Endothelial cell of umbilical vein (primary cell): ENCODE measurements around the gene HMCN1. TPM values are rescaled to one million over a fixed set of nuclear protein-coding genes. Genes with fewer than 3 reads are reported as not detected.

Experiments
- BruUV-seq: library from RNA; stranded (reverse); fragments of 400-500 nt; replicated peaks from 2 replicates; lab custom pipeline; 2021; lab: Mats Ljungman, UMichigan
- CTCF ChIA-PET: fragments of 300-600, 350-600 bp; sonication (Branson Sonifier 250); formaldehyde crosslinking; loops from one replicate; lab custom pipeline; 2021; ENCODE audit warnings: antibody characterized with exemption, inconsistent platforms; lab: Charles Lee
- POLR2A ChIA-PET: fragments of 300-600, 350-600 bp; sonication (Branson Sonifier 250); formaldehyde crosslinking; loops from one replicate; lab custom pipeline; 2021; ENCODE audit warnings: antibody characterized with exemption, inconsistent platforms; lab: Charles Lee
- DNase-seq: peaks from one replicate; pipeline ENCODE4 v3.0.0-alpha.2; 2011; ENCODE audit warnings: low read depth, low spot score
- FAIRE-seq: peaks from 2 replicates; lab custom pipeline; 2011; peaks lifted over from hg19 to GRCh38; lab: Jason Lieb, UNC
- H2AFZ ChIP-seq: 2 replicates; pipeline ENCODE4 v1.6.0; 2012; ENCODE audit warnings: low read depth, low read length, control low read depth, inconsistent platforms
- H3K27ac ChIP-seq: 2 replicates; pipeline ENCODE4 v1.5.1; 2011; ENCODE audit warnings: low read depth, mild to moderate bottlenecking, control low read depth, low read length, moderate library complexity; ENCODE audit not compliant: insufficient read depth
- H3K27me3 ChIP-seq, 2 experiments: 2 replicates each; pipeline versions ENCODE4 v1.6.0 to v1.6.1; 2011; ENCODE audit warnings: low read length in 2 of 2, mixed read lengths in 1 of 2; ENCODE audit not compliant: control insufficient read depth in 2 of 2, insufficient read depth in 2 of 2
- H3K36me3 ChIP-seq, 2 experiments: 2 replicates in 1 of 2; 3 replicates in 1 of 2; pipeline ENCODE4 v1.5.1; 2011; ENCODE audit warnings: low read length in 2 of 2, mild to moderate bottlenecking in 1 of 2, moderate library complexity in 1 of 2; ENCODE audit not compliant: control insufficient read depth in 2 of 2, insufficient read depth in 2 of 2; ENCODE audit errors: extremely low read depth in 1 of 2
- H3K4me1 ChIP-seq: 3 replicates; pipeline ENCODE4 v1.5.1; 2011; ENCODE audit warnings: mild to moderate bottlenecking, low read length; ENCODE audit not compliant: control insufficient read depth, insufficient read depth; ENCODE audit errors: extremely low read depth
- H3K4me2 ChIP-seq: 2 replicates; pipeline ENCODE4 v1.6.1; 2011; ENCODE audit warnings: low read length, control low read depth, mixed read lengths; ENCODE audit not compliant: insufficient read depth
- H3K4me3 ChIP-seq, 3 experiments: fragments of 200-600 bp in 1 of 3; sonication (generic), shearing (Covaris generic) in 1 of 3; replicated peaks in 1 of 3; 2 replicates each; pipeline ENCODE4 v1.5.1; 2011 to 2016; ENCODE audit warnings: control low read depth in 3 of 3, low read length in 3 of 3, mild to moderate bottlenecking in 2 of 3, inconsistent platforms in 1 of 3, low read depth in 1 of 3, moderate library complexity in 1 of 3; ENCODE audit not compliant: insufficient read depth in 1 of 3
- H3K79me2 ChIP-seq: 2 replicates; pipeline ENCODE4 v1.6.0; 2012; ENCODE audit warnings: low read length, inconsistent platforms; ENCODE audit not compliant: control insufficient read depth, insufficient read depth
- H3K9ac ChIP-seq: replicated peaks from 2 replicates; pipeline ENCODE3; 2011; ENCODE audit warnings: low read length, control low read depth; ENCODE audit not compliant: insufficient read depth; ENCODE audit errors: extremely low read depth
- H3K9me1 ChIP-seq: replicated peaks from 3 replicates; pipeline ENCODE4 v1.6.0; 2011; ENCODE audit warnings: mild to moderate bottlenecking, low read length; ENCODE audit not compliant: control insufficient read depth, insufficient read depth; ENCODE audit errors: extremely low read depth
- H3K9me3 ChIP-seq: replicated peaks from 2 replicates; pipeline ENCODE4 v1.5.1; 2012; ENCODE audit warnings: low read length, inconsistent platforms; ENCODE audit not compliant: control insufficient read depth, insufficient read depth
- H4K20me1 ChIP-seq: replicated peaks from 2 replicates; pipeline ENCODE3; 2011; ENCODE audit warnings: mild to moderate bottlenecking, low read length; ENCODE audit not compliant: control insufficient read depth, insufficient read depth; ENCODE audit errors: extremely low read depth
- FOS ChIP-seq: IDR thresholded peaks from 2 replicates; pipeline ENCODE4 v1.6.1; 2011; ENCODE audit warnings: mild to moderate bottlenecking, low read length, moderate library complexity, borderline replicate concordance; ENCODE audit not compliant: insufficient read depth
- GATA2 ChIP-seq: IDR thresholded peaks from 2 replicates; pipeline ENCODE4 v1.7.0; 2011; ENCODE audit warnings: low read depth, mild to moderate bottlenecking, moderate library complexity, mixed read lengths, low read length; ENCODE audit not compliant: insufficient read length, insufficient read depth
- JUN ChIP-seq: IDR thresholded peaks from 2 replicates; pipeline ENCODE4 v1.6.1; 2011; ENCODE audit warnings: borderline replicate concordance, low read depth; ENCODE audit not compliant: insufficient read length, insufficient read depth
- POLR2A ChIP-seq: IDR thresholded peaks from 2 replicates; pipeline ENCODE4 v1.6.1; 2012; ENCODE audit warnings: low read depth, mild to moderate bottlenecking, control low read depth, low read length
- POLR2AphosphoS5 ChIP-seq: IDR thresholded peaks from 2 replicates; pipeline ENCODE4 v1.6.1; 2012; ENCODE audit warnings: low read depth, mild to moderate bottlenecking, control low read depth, low read length, moderate library complexity; ENCODE audit not compliant: insufficient read depth
- dilution Hi-C: fragments of 300-500 bp; cut with MboI; formaldehyde crosslinking; loops from one replicate; pipeline ENCODE4 v1.15.0; 2019; ENCODE audit warnings: low sequenced_read_pairs; ENCODE audit not compliant: extremely low pct_ligation_motif_present
- intact Hi-C: fragments of 100-400 bp; cut with micrococcal nuclease; formaldehyde crosslinking; loops from one replicate; pipeline ENCODE4 v1.10.0; 2022
- polyA plus RNA-seq, 4 experiments: library from polyadenylated mRNA; depleted of rRNA in 3 of 4; stranded (reverse) in 3 of 4; unstranded in 1 of 4; fragments of >200 nt; gene quantifications; 2 replicates each; pipeline versions ENCODE4 v1.2.1 to v1.2.3, GENCODE V29; 2011 to 2012; ENCODE audit warnings: missing spikeins in 1 of 4
- total RNA-seq: library from RNA; stranded (reverse); gene quantifications from 2 replicates; pipeline ENCODE4 v1.2.3, GENCODE V29; 2021

The HMCN1 gene
- total and polyA plus RNA-seq, 2 donors (not counting 3 experiments of a cell fraction or from before 2014, with no cell fraction given): 10.3 to 16.0 TPM

DNA sequence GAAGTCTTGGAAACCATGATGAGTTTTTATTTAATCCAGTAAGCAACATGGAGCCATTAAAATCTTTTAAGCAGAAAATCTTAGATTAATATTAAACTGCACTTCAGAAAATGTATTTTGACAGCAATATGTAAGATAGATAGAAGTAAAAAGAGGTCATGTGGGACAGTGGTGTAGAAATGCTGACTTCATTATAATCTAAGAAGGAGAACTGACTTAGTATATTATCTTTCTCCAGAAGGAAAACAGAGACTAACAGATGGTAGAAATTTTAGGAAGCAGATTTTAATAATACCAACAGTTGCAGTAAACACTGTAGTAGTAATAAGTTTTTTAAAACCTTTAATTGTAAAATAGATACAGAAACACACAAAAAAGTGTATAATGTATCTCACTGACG, 367.9 kb downstream of the HMCN1 start:
- Histone ChIP-seq H3K27me3 (no peaks in the 10 kb centered on the region), H3K9me3 (no peaks in the 10 kb centered on the region), H3K9me1 (no peaks in the 10 kb centered on the region), H2AFZ (no peak overlapping the region), H4K20me1 (no peaks in the 10 kb centered on the region), H3K4me2 (peak overlapping the region; percentile 96), H3K9ac (peak overlapping the region; percentile 53), H3K4me1 (peaks cover 19% of the 10 kb centered on the region), H3K27ac (peak overlapping the region; percentile 84), H3K79me2 (no peaks in the 10 kb centered on the region), H3K36me3 (no peaks in the 10 kb centered on the region), H3K4me3 (peak overlapping the region in 1 of 3 experiments; percentile 50)
- no peak for TF ChIP-seq JUN
- intact Hi-C loops: loop anchor here (1.0 to 2.0 kb wide), 6 partner anchors 9 to 382 kb away; no protein-coding TSS in a partner anchor
- BruUV-seq: no TSS peak
- ChIA-PET POLR2A (no interaction called here), CTCF (interaction anchor here (1.4 kb wide), 4 partner anchors 10 to 382 kb away, joined by 3 to 5 read pairs (median 4); no protein-coding TSS in a partner anchor)
- FAIRE-seq (no peak), DNase-seq (no peak)
- dilution Hi-C loops: no loop called here

DNA sequence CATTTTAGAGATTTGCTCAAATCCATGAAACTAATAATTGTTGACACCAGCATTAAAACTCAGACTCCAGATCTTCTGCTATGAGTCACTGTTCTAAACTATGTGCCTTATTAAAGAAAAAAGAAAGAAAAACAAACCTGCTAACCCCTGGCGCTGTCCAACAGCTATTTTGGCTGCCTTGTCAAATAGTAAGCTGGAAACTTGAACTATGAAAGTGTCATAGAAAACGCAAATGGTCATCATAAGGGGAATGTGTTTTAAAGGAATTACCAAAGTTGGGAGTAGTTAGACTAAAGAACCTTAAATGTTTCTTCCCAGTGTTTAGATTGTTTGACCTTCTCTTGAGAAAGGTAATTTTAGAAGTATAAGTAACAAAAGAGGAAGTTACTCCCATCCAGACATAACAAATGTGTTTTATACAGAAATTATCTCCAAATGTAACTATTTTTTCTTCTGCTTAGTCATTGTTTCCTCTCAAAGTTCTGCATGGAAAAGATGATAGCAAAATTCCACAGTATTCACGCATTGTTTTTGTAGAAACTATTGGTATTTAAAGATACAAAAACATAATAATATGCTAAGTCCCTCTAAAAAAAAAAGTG, 368.5 kb downstream of the HMCN1 start:
- Histone ChIP-seq H3K36me3 (no peaks in the 10 kb centered on the region), H3K9me1 (no peaks in the 10 kb centered on the region), H3K27ac (peak overlapping the region; percentile 84), H3K27me3 (no peaks in the 10 kb centered on the region), H3K9me3 (no peaks in the 10 kb centered on the region), H4K20me1 (no peaks in the 10 kb centered on the region), H2AFZ (peak overlapping the region; percentile 34), H3K9ac (peak overlapping the region; percentile 53), H3K4me1 (peaks cover 19% of the 10 kb centered on the region), H3K4me2 (peak overlapping the region; percentile 96), H3K79me2 (no peaks in the 10 kb centered on the region), H3K4me3 (peak overlapping the region in 2 of 3 experiments; percentile 22 to 50)
- BruUV-seq: TSS peak; percentile 64
- intact Hi-C loops: loop anchor here (1.0 to 2.0 kb wide), 7 partner anchors 9 to 382 kb away; no protein-coding TSS in a partner anchor
- DNase-seq (peak; percentile 96), FAIRE-seq (peak; percentile 74)
- ChIA-PET CTCF (interaction anchor here (1.4 kb wide), 4 partner anchors 11 to 382 kb away, joined by 3 to 5 read pairs (median 4); no protein-coding TSS in a partner anchor), POLR2A (no interaction called here)
- dilution Hi-C loops: no loop called here
- TF ChIP-seq POLR2AphosphoS5 (peak; percentile 44), POLR2A (no peak), JUN (peak; percentile 88), GATA2 (peak; percentile 56), FOS (peak; percentile 75)
